T-cell (primary cell): Measurements from ENCODE around the gene CRYBB3. TPM values are rescaled to one million over a fixed set of nuclear protein-coding genes. Genes with fewer than 3 reads are reported as not detected.
"Not testable (repeated sequence)": the region's sequence is repeated elsewhere in the genome, so short reads cannot be mapped to it uniquely, and the experiment has no call there.

ENCODE experiments used
- ATAC-seq, 4 experiments: fragments of 200-7000 bp in 3 of 4; fragments of 150-1000 bp in 1 of 4; cut with Tn5 transposase; replicated peaks in 1 of 4; 1 replicate in 3 of 4; 2 replicates in 1 of 4; pipeline ENCODE4 v1.10.0; 2021; ENCODE audit warnings: moderate library complexity in 3 of 4, mild to moderate bottlenecking in 2 of 4, moderate number of reproducible peaks in 1 of 4
- CTCF ChIA-PET, 2 donors: fragments of 300-600 bp; sonication (Branson Sonifier 250); formaldehyde crosslinking; loops; one replicate each; lab custom pipeline; 2022; ENCODE audit warnings: antibody characterized with exemption in 2 of 2; lab: Charles Lee
- POLR2A ChIA-PET, 2 donors: fragments of 300-600 bp; sonication (Branson Sonifier 250); formaldehyde crosslinking; loops; one replicate each; lab custom pipeline; 2022; ENCODE audit warnings: antibody characterized with exemption in 2 of 2; lab: Charles Lee
- DNase-seq, 35 experiments: peaks; one replicate each; pipeline versions ENCODE4 v3.0.0 to v3.0.0-alpha.2; 2013 to 2023
- H3K27ac ChIP-seq: one replicate; pipeline ENCODE4 v1.5.1; 2013; ENCODE audit warnings: low read length
- H3K27me3 ChIP-seq, 2 experiments: replicated peaks in 1 of 2; 1 replicate in 1 of 2; 2 replicates in 1 of 2; pipeline versions ENCODE4 v1.6.1 to v1.7.0; 2013; ENCODE audit warnings: low read length in 1 of 2, mixed read lengths in 1 of 2; ENCODE audit not compliant: control insufficient read depth in 2 of 2, insufficient read depth in 2 of 2; ENCODE audit errors: extremely low read depth in 1 of 2
- H3K36me3 ChIP-seq, 2 donors: 1 replicate in 1 of 2; 2 replicates in 1 of 2; pipeline versions ENCODE4 v1.6.1 to v1.7.0; 2013; ENCODE audit warnings: low read length in 1 of 2; ENCODE audit not compliant: control insufficient read depth in 2 of 2, insufficient read depth in 1 of 2; ENCODE audit errors: extremely low read depth in 1 of 2
- H3K4me1 ChIP-seq, 2 experiments: 1 replicate in 1 of 2; 2 replicates in 1 of 2; pipeline versions ENCODE4 v1.6.1 to v1.7.0; 2013; ENCODE audit warnings: low read length in 2 of 2, mixed read lengths in 1 of 2; ENCODE audit not compliant: insufficient read depth in 2 of 2, control insufficient read depth in 1 of 2; ENCODE audit errors: extremely low read depth in 1 of 2
- H3K4me3 ChIP-seq, 2 donors: 1 replicate in 1 of 2; 2 replicates in 1 of 2; pipeline versions ENCODE4 v1.5.1 to v1.7.0; 2013; ENCODE audit warnings: mild to moderate bottlenecking in 2 of 2, low read length in 1 of 2, moderate library complexity in 1 of 2; ENCODE audit not compliant: control insufficient read depth in 1 of 2; ENCODE audit errors: extremely low read depth in 1 of 2
- H3K9me3 ChIP-seq: 2 replicates; pipeline ENCODE4 v1.7.0; 2013
- H3K27ac Mint-ChIP-seq, 2 donors: one replicate each; pipeline ENCODE4 v1.8.0; 2020 to 2021; ENCODE audit warnings: mild to moderate bottlenecking in 2 of 2, mixed read lengths in 2 of 2
- H3K27me3 Mint-ChIP-seq, 2 donors: one replicate each; pipeline ENCODE4 v1.8.0; 2021 to 2022; ENCODE audit warnings: mixed read lengths in 2 of 2
- H3K36me3 Mint-ChIP-seq: one replicate; pipeline ENCODE4 v1.8.0; 2021; ENCODE audit warnings: mixed read lengths
- H3K4me1 Mint-ChIP-seq, 3 donors: one replicate each; pipeline ENCODE4 v1.8.0; 2020 to 2022; ENCODE audit warnings: mixed read lengths in 3 of 3, mild to moderate bottlenecking in 1 of 3
- H3K4me3 Mint-ChIP-seq, 3 donors: one replicate each; pipeline ENCODE4 v1.8.0; 2020 to 2022; ENCODE audit warnings: mild to moderate bottlenecking in 3 of 3, mixed read lengths in 3 of 3, moderate library complexity in 3 of 3
- H3K9me3 Mint-ChIP-seq, 3 donors: one replicate each; pipeline ENCODE4 v1.8.0; 2020 to 2022; ENCODE audit warnings: mixed read lengths in 3 of 3
- WGBS: methylation state at CpG from one replicate; pipeline ENCODE4 v1.1.5; 2013; ENCODE audit warnings: missing lambda C conversion rate; ENCODE audit not compliant: insufficient coverage; 5-methylcytosine and 5-hydroxymethylcytosine counted together
- total RNA-seq, 35 experiments: library from RNA in 6 of 35; stranded (reverse) in 6 of 35; fragments of 120-200 nt in 1 of 35; gene quantifications; one replicate each; pipeline versions ENCODE4 v1.2.1 to v1.2.4 and lab custom pipeline; 2013 to 2026

Gene CRYBB3
- total RNA-seq, 5 donors from 2014 or later (not counting 1 experiment from before 2014, with no cell fraction given): 0.89 TPM; not detected in 4

DNA sequence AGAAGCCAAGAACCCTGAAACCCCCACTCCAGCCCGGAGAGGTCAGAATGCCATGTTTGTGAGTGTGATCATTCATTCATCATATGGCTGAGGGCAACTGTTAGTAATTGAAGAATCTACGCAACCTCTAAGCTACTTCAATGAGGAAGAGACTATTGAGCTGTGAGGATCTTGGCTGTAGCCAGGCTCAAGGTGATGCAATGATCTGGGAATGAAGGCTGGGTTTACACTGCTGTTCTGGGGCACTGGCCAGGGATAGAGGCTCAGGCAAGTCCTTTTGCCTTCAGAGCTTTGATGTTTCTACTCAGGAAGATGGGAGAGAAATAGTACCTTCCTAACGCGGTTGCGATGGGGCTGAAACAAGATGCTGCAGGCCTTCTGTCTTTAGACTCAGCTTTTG is 32.6 kb downstream of the CRYBB3 start:
- H3K27me3 Mint-ChIP-seq: peaks cover 28 to 53% of the 10 kb centered on the region in 2 donors
- ATAC-seq (no peak), DNase-seq (no peak)
- Histone ChIP-seq H3K4me1 (peaks cover 0 to 6% of the 10 kb centered on the region in 2 experiments), H3K4me3 (no peak overlapping the region), H3K9me3 (no peaks in the 10 kb centered on the region), H3K36me3 (no peaks in the 10 kb centered on the region), H3K27ac (no peak overlapping the region), H3K27me3 (peaks cover under 1 to 42% of the 10 kb centered on the region in 2 experiments)
- H3K36me3 Mint-ChIP-seq: no peaks in the 10 kb centered on the region
- H3K9me3 Mint-ChIP-seq: no peaks in the 10 kb centered on the region
- CTCF ChIA-PET: no interaction called here
- peaks cover 3 to 5% (median 5%) of the 10 kb centered on the region in 3 donors for H3K4me1 Mint-ChIP-seq
- no peak overlapping the region for H3K27ac Mint-ChIP-seq
- WGBS: 96% methylated on average over 4 of the region's 5 CpGs
- POLR2A ChIA-PET: interaction anchor here in 1 of 2 donors (0.6 kb wide), 1 partner anchor 530 kb away, joined by 4 read pairs; no protein-coding TSS in a partner anchor
- no peak overlapping the region for H3K4me3 Mint-ChIP-seq

DNA sequence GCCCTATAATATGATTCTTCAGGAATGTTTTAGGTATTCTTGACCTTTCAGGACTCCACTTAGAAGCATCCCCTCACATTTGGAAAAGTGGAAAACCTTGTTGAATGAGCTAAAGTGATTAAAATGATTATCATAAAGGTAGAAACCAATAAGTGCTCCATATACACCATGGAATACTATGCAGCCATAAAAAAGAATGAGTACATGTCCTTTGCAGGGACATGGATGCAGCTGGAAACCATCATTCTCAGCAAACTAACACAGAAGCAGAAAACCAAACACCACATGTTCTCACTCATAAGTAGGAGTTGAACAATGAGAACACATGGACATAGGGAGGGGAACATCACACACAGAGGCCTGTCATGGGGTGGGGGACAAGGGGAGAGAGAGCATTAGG is 34.0 kb downstream of the CRYBB3 start:
- H3K4me1 Mint-ChIP-seq, H3K4me1 ChIP-seq, H3K36me3 ChIP-seq, POLR2A ChIA-PET, CTCF ChIA-PET, DNase-seq, ATAC-seq, H3K36me3 Mint-ChIP-seq, H3K4me3 ChIP-seq, H3K9me3 ChIP-seq, H3K4me3 Mint-ChIP-seq, H3K9me3 Mint-ChIP-seq, H3K27ac ChIP-seq: not testable (repeated sequence)
- Mint-ChIP-seq H3K27me3 (peaks cover 28 to 58% of the 10 kb centered on the region in 2 donors), H3K27ac (peak overlapping the region in 1 of 2 donors; percentile 33)
- peaks cover 2 to 44% of the 10 kb centered on the region in 2 experiments for H3K27me3 ChIP-seq

DNA sequence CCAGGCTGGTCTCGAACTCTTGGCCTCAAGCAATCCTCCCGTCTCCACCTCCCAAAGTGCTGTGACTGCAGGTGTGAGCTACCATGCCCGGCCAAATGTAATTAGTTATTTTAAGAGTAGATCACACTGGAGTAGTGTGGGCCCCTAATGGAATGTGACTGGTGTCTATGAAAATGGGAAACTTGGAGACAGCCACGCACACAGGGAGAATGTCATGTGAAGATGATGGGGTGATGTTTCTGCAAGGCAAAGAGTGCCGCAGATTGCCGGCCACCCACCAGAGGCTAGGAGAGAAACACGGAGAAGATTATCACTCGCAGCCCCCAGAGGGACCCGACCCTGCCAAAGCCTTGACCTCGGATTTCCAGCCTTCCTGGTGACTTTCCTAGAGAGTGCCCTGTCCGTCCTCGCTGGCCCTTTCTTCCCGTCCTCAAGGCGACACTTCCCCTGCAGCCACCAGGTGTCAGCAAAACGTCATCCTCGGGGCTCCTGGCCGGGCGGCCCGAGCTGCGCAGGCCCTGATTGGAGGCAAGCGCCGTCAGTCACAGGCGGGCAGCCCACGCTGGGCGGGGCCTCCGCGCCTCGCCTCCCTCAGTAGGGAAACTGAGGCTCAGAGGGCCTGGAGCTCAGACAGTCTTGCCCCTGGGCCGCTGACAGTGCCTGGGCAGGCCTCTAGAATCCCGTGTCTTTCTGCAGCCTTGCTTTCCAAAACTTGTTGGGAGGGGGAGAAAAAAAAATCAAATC is 36.1 kb downstream of the CRYBB3 start:
- Mint-ChIP-seq H3K4me1 (peaks cover 3 to 5% (median 5%) of the 10 kb centered on the region in 3 donors), H3K9me3 (no peaks in the 10 kb centered on the region), H3K4me3 (peak overlapping the region in 1 of 3 donors; percentile 9), H3K27me3 (peaks cover 33 to 57% of the 10 kb centered on the region in 2 donors), H3K36me3 (no peaks in the 10 kb centered on the region), H3K27ac (no peak overlapping the region)
- POLR2A ChIA-PET: no interaction called here
- peak; percentile 61 to 83 (median 72) for ATAC-seq
- H3K36me3 ChIP-seq: no peaks in the 10 kb centered on the region
- H3K4me1 ChIP-seq: peaks cover 0 to 6% of the 10 kb centered on the region in 2 experiments
- no peak overlapping the region for H3K4me3 ChIP-seq
- no peak overlapping the region for H3K27ac ChIP-seq
- peak; percentile 7 to 69 (median 40) for DNase-seq
- CTCF ChIA-PET: interaction anchor here in 1 of 2 donors (0.6 kb wide), 1 partner anchor 936 kb away, joined by 3 read pairs; no protein-coding TSS in a partner anchor
- WGBS: 12% methylated on average over 27 of the region's 30 CpGs
- H3K9me3 ChIP-seq: no peaks in the 10 kb centered on the region
- peaks cover 2 to 44% of the 10 kb centered on the region in 2 experiments for H3K27me3 ChIP-seq

DNA sequence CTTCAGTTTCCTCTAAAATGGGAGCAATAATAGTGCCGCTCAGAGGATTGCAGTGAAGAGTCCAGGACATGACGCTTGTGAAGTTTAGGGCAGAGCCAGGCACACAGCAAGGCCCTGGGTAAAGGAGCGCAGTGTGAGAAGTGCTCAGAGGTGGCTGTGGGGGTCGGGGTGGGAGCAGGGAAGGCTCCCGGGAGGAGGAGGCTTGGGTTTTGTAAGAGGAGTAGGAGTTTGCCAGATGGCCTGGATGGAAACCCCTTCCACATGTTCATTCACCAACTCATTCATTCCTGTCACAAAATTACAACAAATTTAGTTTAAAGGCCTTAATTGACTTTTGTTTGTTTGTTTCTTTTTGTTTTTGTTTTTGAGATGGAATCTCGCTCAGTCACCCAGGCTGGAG is 36.8 kb downstream of the CRYBB3 start:
- WGBS: 100% methylated on average over 1 of the region's 6 CpGs
- ATAC-seq (no peak), DNase-seq (no peak)
- Histone ChIP-seq H3K27ac (no peak overlapping the region), H3K27me3 (peaks cover 2 to 39% of the 10 kb centered on the region in 2 experiments), H3K36me3 (no peaks in the 10 kb centered on the region), H3K4me1 (peaks cover 0 to 6% of the 10 kb centered on the region in 2 experiments), H3K4me3 (no peak overlapping the region), H3K9me3 (no peaks in the 10 kb centered on the region)
- POLR2A ChIA-PET: no interaction called here
- H3K27me3 Mint-ChIP-seq: peaks cover 36 to 60% of the 10 kb centered on the region in 2 donors
- H3K4me1 Mint-ChIP-seq: peaks cover 3 to 5% (median 5%) of the 10 kb centered on the region in 3 donors
- H3K27ac Mint-ChIP-seq: no peak overlapping the region
- CTCF ChIA-PET: interaction anchor here in 1 of 2 donors (0.6 kb wide), 1 partner anchor 935 kb away, joined by 3 read pairs; no protein-coding TSS in a partner anchor
- no peaks in the 10 kb centered on the region for H3K9me3 Mint-ChIP-seq
- H3K36me3 Mint-ChIP-seq: no peaks in the 10 kb centered on the region
- H3K4me3 Mint-ChIP-seq: no peak overlapping the region

DNA sequence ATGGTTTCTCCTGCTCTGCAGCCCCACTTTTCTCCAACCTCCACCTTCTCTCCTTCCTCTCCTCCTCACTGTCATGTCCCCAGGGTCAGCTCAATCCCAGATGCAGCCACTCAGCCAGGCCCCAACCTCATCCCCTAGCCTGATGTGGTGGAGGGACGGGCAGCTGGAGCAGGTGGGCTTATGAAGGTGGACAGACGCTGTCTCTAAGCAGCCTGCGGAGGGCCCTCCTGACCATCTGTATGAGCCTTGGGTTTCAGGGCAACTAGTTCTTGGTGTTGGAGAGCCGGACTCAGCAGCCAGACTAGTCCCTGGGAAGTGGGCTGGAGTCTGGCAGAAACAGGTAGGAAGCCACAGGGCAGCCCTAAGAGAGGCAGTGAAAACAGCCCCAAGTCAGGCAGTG is 37.8 kb downstream of the CRYBB3 start:
- no peak overlapping the region for H3K27ac ChIP-seq
- peaks cover 2 to 30% of the 10 kb centered on the region in 2 experiments for H3K27me3 ChIP-seq
- Mint-ChIP-seq H3K4me1 (peaks cover 3 to 5% (median 5%) of the 10 kb centered on the region in 3 donors), H3K27ac (no peak overlapping the region), H3K36me3 (no peaks in the 10 kb centered on the region), H3K4me3 (no peak overlapping the region), H3K27me3 (peaks cover 30 to 54% of the 10 kb centered on the region in 2 donors), H3K9me3 (no peaks in the 10 kb centered on the region)
- no peak for ATAC-seq
- ChIA-PET POLR2A (no interaction called here), CTCF (no interaction called here)
- no peaks in the 10 kb centered on the region for H3K9me3 ChIP-seq
- H3K4me1 ChIP-seq: peaks cover 0 to 6% of the 10 kb centered on the region in 2 experiments
- H3K36me3 ChIP-seq: no peaks in the 10 kb centered on the region
- WGBS: 81% methylated on average over 3 of the region's 4 CpGs
- no peak overlapping the region for H3K4me3 ChIP-seq
- DNase-seq: no peak

DNA sequence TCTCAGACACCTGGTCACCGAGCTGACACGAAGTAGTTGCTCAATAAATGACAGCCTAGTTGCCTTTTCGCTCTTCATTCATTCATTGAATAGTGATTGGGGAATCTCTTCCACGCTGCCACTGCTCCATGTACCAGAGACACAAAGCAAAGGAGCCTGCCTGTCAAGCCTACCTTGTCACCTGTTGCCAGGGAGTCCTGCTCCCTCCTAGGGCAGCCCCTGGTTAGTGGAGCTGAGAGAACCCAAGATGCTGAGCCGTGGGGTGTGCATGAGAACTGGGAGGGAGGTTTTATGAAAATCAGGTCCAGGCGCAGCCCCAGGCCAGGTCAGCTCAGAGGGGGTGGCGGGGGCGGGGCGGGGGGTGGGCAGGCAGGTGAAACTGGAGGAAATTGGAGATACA is 38.4 kb downstream of the CRYBB3 start:
- H3K27me3 ChIP-seq: peaks cover 2 to 28% of the 10 kb centered on the region in 2 experiments
- H3K27ac Mint-ChIP-seq, H3K36me3 Mint-ChIP-seq, H3K9me3 ChIP-seq, ATAC-seq, H3K4me3 Mint-ChIP-seq, POLR2A ChIA-PET, DNase-seq, H3K27ac ChIP-seq, H3K4me3 ChIP-seq, H3K4me1 Mint-ChIP-seq, H3K36me3 ChIP-seq, CTCF ChIA-PET, H3K9me3 Mint-ChIP-seq, H3K4me1 ChIP-seq: not testable (repeated sequence)
- WGBS: no CpG with 5 or more reads among the region's 9 CpGs
- peaks cover 28 to 50% of the 10 kb centered on the region in 2 donors for H3K27me3 Mint-ChIP-seq
